ENCODE measurements around the gene MYRFL. TPM values are rescaled to one million over a fixed set of nuclear protein-coding genes. Genes with fewer than 3 reads are reported as not detected.
"Not testable (repeated sequence)": the region's sequence is repeated elsewhere in the genome, so short reads cannot be mapped to it uniquely, and the experiment has no call there.

Gene MYRFL
- polyA plus RNA-seq, 1 of the 3 experiments (the other 2 are of a cell fraction), result not detected

GRCh38 chr12:69792533-69792932 is 32.5 kb upstream of the MYRFL start:
- DNase-seq, result no peak
- WGBS (ENCODE audit: low lambda C conversion rate), result 97% methylated on average over 2 of the region's 2 CpGs
- H3K4me1 ChIP-seq (ENCODE audit: control insufficient read depth in 1 of 2, insufficient read depth in 2 of 2, low read depth in 1 of 2, low read length in 1 of 2), result no peaks in the 10 kb centered on the region
- no peaks in the 10 kb centered on the region for H3K27me3 ChIP-seq (ENCODE audit: insufficient read depth)
- ChIA-PET CTCF (interaction anchor here (0.6 kb wide), 1 partner anchor 79 kb away, joined by 3 read pairs; no protein-coding TSS in a partner anchor), POLR2A (no interaction called here)
- H3K36me3 ChIP-seq (replicated peaks in 1 of 2; ENCODE audit: control insufficient read depth in 1 of 2, insufficient read depth in 2 of 2, low read length in 1 of 2), result peaks cover 6 to 8% of the 10 kb centered on the region in 2 experiments
- H3K4me2 ChIP-seq, result no peak overlapping the region
- H3K9ac ChIP-seq, result no peak overlapping the region
- no peak for TF ChIP-seq GABPA (IDR thresholded peaks at IDR 0.05; ENCODE audit: low read depth)
- TF ChIP-seq GATA2 (CRISPR knock-in tag; IDR thresholded peaks at IDR 0.05), result no peak
- no peak for TF ChIP-seq TCF12 (IDR thresholded peaks at IDR 0.05)
- TF ChIP-seq TEAD4 (IDR thresholded peaks at IDR 0.05; ENCODE audit: borderline replicate concordance, insufficient read depth), result no peak
- TF ChIP-seq EP300 (IDR thresholded peaks at IDR 0.05; ENCODE audit: borderline replicate concordance in 1 of 2, low read depth in 1 of 2, low read length in 1 of 2), result no peak
- TF ChIP-seq, protein P1, sequence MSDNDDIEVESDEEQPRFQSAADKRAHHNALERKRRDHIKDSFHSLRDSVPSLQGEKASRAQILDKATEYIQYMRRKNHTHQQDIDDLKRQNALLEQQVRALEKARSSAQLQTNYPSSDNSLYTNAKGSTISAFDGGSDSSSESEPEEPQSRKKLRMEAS (IDR thresholded peaks at IDR 0.05; ENCODE audit: low read depth), result no peak
- TF ChIP-seq FOXJ3 (CRISPR knock-in tag; IDR thresholded peaks at IDR 0.05), result no peak
- no peak for TF ChIP-seq RAD21 (IDR thresholded peaks at IDR 0.05; ENCODE audit: low read length)
- no peak for TF ChIP-seq ELF1 (IDR thresholded peaks at IDR 0.05)
- TF ChIP-seq USF1 (IDR thresholded peaks at IDR 0.05; ENCODE audit: borderline replicate concordance, low read depth), result no peak
- no peak for TF ChIP-seq MEF2A (IDR thresholded peaks at IDR 0.05; ENCODE audit: borderline replicate concordance, low read depth)
- no peak for TF ChIP-seq SIN3A (IDR thresholded peaks at IDR 0.05; ENCODE audit: borderline replicate concordance, low read depth, low read length)
- no peak for TF ChIP-seq ZBTB33 (IDR thresholded peaks at IDR 0.05; ENCODE audit: borderline replicate concordance, low read depth)
- TF ChIP-seq POLR2AphosphoS5 (IDR thresholded peaks at IDR 0.05; ENCODE audit: low read depth, low read length), result no peak
- no peak for TF ChIP-seq MXI1 (IDR thresholded peaks at IDR 0.05; ENCODE audit: low read depth, low read length)
- TF ChIP-seq, protein P2, sequence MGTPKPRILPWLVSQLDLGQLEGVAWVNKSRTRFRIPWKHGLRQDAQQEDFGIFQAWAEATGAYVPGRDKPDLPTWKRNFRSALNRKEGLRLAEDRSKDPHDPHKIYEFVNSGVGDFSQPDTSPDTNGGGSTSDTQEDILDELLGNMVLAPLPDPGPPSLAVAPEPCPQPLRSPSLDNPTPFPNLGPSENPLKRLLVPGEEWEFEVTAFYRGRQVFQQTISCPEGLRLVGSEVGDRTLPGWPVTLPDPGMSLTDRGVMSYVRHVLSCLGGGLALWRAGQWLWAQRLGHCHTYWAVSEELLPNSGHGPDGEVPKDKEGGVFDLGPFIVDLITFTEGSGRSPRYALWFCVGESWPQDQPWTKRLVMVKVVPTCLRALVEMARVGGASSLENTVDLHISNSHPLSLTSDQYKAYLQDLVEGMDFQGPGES (IDR thresholded peaks at IDR 0.05; ENCODE audit: low read depth, low read length), result no peak
- no peaks in the 10 kb centered on the region for H3K79me2 ChIP-seq (ENCODE audit: insufficient read depth)
- no peak overlapping the region for H3K27ac ChIP-seq (ENCODE audit: low read depth in 2 of 2, low read length in 1 of 2)
- H3K9me2 ChIP-seq, result no peaks in the 10 kb centered on the region
- 0 out of 2 replicates have a peak, but pooled peaks cover 6% of the 10 kb centered on the region for H3K9me3 ChIP-seq
- no peaks in the 10 kb centered on the region for H4K20me1 ChIP-seq (ENCODE audit: insufficient read depth)
- no peak overlapping the region for H2AFZ ChIP-seq (ENCODE audit: low read depth)
- no peaks in the 10 kb centered on the region for H3F3A ChIP-seq (replicated peaks; ENCODE audit: insufficient read depth)
- H3K4me3 ChIP-seq (ENCODE audit: low read depth in 2 of 2, low read length in 1 of 2), result no peak overlapping the region

GRCh38 chr12:69807101-69807897 is 17.7 kb upstream of the MYRFL start:
- H3K36me3 ChIP-seq (replicated peaks in 1 of 2; ENCODE audit: control insufficient read depth in 1 of 2, insufficient read depth in 2 of 2, low read length in 1 of 2); H3K4me2 ChIP-seq; H3K9me2 ChIP-seq; CTCF ChIA-PET; POLR2A ChIA-PET; H3K9me3 ChIP-seq; H4K20me1 ChIP-seq (ENCODE audit: insufficient read depth); H3K79me2 ChIP-seq (ENCODE audit: insufficient read depth); H2AFZ ChIP-seq (ENCODE audit: low read depth); H3K9ac ChIP-seq; H3K4me3 ChIP-seq (ENCODE audit: low read depth in 2 of 2, low read length in 1 of 2); DNase-seq; H3K27ac ChIP-seq (ENCODE audit: low read depth in 2 of 2, low read length in 1 of 2); H3K4me1 ChIP-seq (ENCODE audit: control insufficient read depth in 1 of 2, insufficient read depth in 2 of 2, low read depth in 1 of 2, low read length in 1 of 2); H3F3A ChIP-seq (replicated peaks; ENCODE audit: insufficient read depth); H3K27me3 ChIP-seq (ENCODE audit: insufficient read depth): not testable (repeated sequence)
- WGBS (ENCODE audit: low lambda C conversion rate), result 89% methylated on average over 23 of the region's 62 CpGs

Data from SK-N-SH (cell line).